ENCODE measurements around the gene CLCN7. TPM values are rescaled to one million over a fixed set of nuclear protein-coding genes. Genes with fewer than 3 reads are reported as not detected.

Gene CLCN7
- total and polyA plus RNA-seq, 2 experiments from 2014 or later = 17.4 to 53.8 TPM

- DNase-seq (ENCODE audit: low spot score) (no peak), ATAC-seq (no peak)
- peaks cover 7% of the 10 kb centered on the region for H4K20me1 ChIP-seq (replicated peaks; ENCODE audit: insufficient read depth)
- Mint-ChIP-seq H3K27ac (no peak overlapping the region), H3K27me3 (ENCODE audit: insufficient read depth, low read depth, poor library complexity) (peaks cover 13% of the 10 kb centered on the region), H3K4me1 (no peaks in the 10 kb centered on the region; the same call in 2 of the 3 replicates), H3K4me3 (no peak overlapping the region; the same call in 2 of the 3 replicates), H3K36me3 (ENCODE audit: low read depth) (peaks cover 15% of the 10 kb centered on the region; the same call in 2 of the 3 replicates), H3K9me3 (no peaks in the 10 kb centered on the region)
- no peaks in the 10 kb centered on the region for H3K4me1 ChIP-seq (ENCODE audit: insufficient read depth)
- H3K27ac ChIP-seq (ENCODE audit: low read depth) = no peak overlapping the region
- no peaks in the 10 kb centered on the region for H3F3A ChIP-seq (replicated peaks; ENCODE audit: low read depth)
- H3K36me3 ChIP-seq (ENCODE audit: insufficient read depth) = no peaks in the 10 kb centered on the region
- H3K79me2 ChIP-seq (replicated peaks; ENCODE audit: insufficient read depth) = peaks cover 5% of the 10 kb centered on the region
- TF ChIP-seq, protein P1, sequence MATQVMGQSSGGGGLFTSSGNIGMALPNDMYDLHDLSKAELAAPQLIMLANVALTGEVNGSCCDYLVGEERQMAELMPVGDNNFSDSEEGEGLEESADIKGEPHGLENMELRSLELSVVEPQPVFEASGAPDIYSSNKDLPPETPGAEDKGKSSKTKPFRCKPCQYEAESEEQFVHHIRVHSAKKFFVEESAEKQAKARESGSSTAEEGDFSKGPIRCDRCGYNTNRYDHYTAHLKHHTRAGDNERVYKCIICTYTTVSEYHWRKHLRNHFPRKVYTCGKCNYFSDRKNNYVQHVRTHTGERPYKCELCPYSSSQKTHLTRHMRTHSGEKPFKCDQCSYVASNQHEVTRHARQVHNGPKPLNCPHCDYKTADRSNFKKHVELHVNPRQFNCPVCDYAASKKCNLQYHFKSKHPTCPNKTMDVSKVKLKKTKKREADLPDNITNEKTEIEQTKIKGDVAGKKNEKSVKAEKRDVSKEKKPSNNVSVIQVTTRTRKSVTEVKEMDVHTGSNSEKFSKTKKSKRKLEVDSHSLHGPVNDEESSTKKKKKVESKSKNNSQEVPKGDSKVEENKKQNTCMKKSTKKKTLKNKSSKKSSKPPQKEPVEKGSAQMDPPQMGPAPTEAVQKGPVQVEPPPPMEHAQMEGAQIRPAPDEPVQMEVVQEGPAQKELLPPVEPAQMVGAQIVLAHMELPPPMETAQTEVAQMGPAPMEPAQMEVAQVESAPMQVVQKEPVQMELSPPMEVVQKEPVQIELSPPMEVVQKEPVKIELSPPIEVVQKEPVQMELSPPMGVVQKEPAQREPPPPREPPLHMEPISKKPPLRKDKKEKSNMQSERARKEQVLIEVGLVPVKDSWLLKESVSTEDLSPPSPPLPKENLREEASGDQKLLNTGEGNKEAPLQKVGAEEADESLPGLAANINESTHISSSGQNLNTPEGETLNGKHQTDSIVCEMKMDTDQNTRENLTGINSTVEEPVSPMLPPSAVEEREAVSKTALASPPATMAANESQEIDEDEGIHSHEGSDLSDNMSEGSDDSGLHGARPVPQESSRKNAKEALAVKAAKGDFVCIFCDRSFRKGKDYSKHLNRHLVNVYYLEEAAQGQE (IDR thresholded peaks at IDR 0.05; ENCODE audit: unreplicated experiment) = no peak
- no peak for TF ChIP-seq CTCF (conservative IDR thresholded peaks at IDR 0.05; ENCODE audit: low read depth in 2 of 2)
- TF ChIP-seq POLR2AphosphoS5 (IDR thresholded peaks at IDR 0.05; ENCODE audit: low read depth) = no peak
- no peak for TF ChIP-seq NANOG (IDR thresholded peaks at IDR 0.05; ENCODE audit: borderline replicate concordance)
- TF ChIP-seq, protein P2, sequence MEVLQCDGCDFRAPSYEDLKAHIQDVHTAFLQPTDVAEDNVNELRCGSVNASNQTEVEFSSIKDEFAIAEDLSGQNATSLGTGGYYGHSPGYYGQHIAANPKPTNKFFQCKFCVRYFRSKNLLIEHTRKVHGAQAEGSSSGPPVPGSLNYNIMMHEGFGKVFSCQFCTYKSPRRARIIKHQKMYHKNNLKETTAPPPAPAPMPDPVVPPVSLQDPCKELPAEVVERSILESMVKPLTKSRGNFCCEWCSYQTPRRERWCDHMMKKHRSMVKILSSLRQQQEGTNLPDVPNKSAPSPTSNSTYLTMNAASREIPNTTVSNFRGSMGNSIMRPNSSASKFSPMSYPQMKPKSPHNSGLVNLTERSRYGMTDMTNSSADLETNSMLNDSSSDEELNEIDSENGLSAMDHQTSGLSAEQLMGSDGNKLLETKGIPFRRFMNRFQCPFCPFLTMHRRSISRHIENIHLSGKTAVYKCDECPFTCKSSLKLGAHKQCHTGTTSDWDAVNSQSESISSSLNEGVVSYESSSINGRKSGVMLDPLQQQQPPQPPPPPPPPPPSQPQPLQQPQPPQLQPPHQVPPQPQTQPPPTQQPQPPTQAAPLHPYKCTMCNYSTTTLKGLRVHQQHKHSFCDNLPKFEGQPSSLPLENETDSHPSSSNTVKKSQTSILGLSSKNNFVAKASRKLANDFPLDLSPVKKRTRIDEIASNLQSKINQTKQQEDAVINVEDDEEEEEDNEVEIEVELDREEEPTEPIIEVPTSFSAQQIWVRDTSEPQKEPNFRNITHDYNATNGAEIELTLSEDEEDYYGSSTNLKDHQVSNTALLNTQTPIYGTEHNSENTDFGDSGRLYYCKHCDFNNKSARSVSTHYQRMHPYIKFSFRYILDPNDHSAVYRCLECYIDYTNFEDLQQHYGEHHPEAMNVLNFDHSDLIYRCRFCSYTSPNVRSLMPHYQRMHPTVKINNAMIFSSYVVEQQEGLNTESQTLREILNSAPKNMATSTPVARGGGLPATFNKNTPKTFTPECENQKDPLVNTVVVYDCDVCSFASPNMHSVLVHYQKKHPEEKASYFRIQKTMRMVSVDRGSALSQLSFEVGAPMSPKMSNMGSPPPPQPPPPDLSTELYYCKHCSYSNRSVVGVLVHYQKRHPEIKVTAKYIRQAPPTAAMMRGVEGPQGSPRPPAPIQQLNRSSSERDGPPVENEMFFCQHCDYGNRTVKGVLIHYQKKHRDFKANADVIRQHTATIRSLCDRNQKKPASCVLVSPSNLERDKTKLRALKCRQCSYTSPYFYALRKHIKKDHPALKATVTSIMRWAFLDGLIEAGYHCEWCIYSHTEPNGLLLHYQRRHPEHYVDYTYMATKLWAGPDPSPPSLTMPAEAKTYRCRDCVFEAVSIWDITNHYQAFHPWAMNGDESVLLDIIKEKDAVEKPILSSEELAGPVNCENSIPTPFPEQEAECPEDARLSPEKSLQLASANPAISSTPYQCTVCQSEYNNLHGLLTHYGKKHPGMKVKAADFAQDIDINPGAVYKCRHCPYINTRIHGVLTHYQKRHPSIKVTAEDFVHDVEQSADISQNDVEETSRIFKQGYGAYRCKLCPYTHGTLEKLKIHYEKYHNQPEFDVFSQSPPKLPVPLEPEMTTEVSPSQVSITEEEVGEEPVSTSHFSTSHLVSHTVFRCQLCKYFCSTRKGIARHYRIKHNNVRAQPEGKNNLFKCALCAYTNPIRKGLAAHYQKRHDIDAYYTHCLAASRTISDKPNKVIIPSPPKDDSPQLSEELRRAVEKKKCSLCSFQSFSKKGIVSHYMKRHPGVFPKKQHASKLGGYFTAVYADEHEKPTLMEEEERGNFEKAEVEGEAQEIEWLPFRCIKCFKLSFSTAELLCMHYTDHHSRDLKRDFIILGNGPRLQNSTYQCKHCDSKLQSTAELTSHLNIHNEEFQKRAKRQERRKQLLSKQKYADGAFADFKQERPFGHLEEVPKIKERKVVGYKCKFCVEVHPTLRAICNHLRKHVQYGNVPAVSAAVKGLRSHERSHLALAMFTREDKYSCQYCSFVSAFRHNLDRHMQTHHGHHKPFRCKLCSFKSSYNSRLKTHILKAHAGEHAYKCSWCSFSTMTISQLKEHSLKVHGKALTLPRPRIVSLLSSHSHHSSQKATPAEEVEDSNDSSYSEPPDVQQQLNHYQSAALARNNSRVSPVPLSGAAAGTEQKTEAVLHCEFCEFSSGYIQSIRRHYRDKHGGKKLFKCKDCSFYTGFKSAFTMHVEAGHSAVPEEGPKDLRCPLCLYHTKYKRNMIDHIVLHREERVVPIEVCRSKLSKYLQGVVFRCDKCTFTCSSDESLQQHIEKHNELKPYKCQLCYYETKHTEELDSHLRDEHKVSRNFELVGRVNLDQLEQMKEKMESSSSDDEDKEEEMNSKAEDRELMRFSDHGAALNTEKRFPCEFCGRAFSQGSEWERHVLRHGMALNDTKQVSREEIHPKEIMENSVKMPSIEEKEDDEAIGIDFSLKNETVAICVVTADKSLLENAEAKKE (CRISPR knock-in tag; IDR thresholded peaks at IDR 0.05) = no peak
- TF ChIP-seq CREB1 (CRISPR knock-in tag; IDR thresholded peaks at IDR 0.05; ENCODE audit: low read depth) = no peak
- TF ChIP-seq ZNF331 (CRISPR knock-in tag; IDR thresholded peaks at IDR 0.05; ENCODE audit: low read depth) = no peak
- no peak for TF ChIP-seq ETS1 (IDR thresholded peaks at IDR 0.05)
- H3K4me3 ChIP-seq = no peak overlapping the region
- H3K9me2 ChIP-seq (ENCODE audit: insufficient read depth) = no peaks in the 10 kb centered on the region
- H3K27me3 ChIP-seq (ENCODE audit: insufficient read depth) = no peaks in the 10 kb centered on the region
- H3K4me2 ChIP-seq = no peak overlapping the region
- H2AFZ ChIP-seq = no peak overlapping the region
These were observed 73.1 kb downstream of the CLCN7 start for GRCh38 chr16:1401758-1402154.

Measured in GM23338 (cell line).